Transverse colon (tissue), 3 donors: ENCODE data around the gene LY86.

Experiments
- CTCF ChIP-seq, 5 experiments: fragments of 200-600 bp in 3 of 5; fragments of 450-650 bp in 2 of 5; sonication (generic) in 3 of 5; IDR thresholded peaks; 1 replicate in 2 of 5; 2 replicates in 3 of 5; pipeline ENCODE4 v1.5.1; 2016 to 2017; ENCODE audit warnings: antibody characterized with exemption in 5 of 5, inconsistent platforms in 3 of 5, mild to moderate bottlenecking in 2 of 5, moderate library complexity in 1 of 5
- EP300 ChIP-seq: sonication (generic); formaldehyde crosslinking; IDR thresholded peaks from one replicate; pipeline ENCODE4 v1.6.1; 2017; ENCODE audit warnings: antibody characterized with exemption, low read depth
- POLR2A ChIP-seq: fragments of 450-650 bp; IDR thresholded peaks from one replicate; pipeline ENCODE4 v1.6.1; 2016; ENCODE audit warnings: antibody characterized with exemption, mild to moderate bottlenecking, moderate library complexity

DNA sequence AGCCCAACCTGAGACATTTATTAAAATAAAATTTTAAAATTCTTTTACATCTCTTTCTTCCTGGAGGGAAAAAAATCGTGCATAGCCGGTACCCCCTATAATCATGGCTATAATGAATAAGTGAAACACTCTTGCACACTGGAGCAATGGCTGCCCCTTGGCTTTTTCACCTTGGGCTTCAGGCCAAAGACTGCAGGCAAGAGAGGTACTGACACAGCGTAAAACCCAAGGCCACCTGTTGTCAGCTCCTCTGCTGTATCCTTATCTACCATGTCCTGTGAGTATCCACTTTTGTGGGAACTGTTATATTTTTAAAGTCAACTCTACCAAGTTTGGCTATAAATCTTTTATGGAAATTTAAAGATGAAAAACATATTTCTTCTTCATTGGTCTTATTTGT is 23.0 kb upstream of the LY86 start:
- TF ChIP-seq CTCF (IDR thresholded peaks at IDR 0.05) = no peak
- no peak for TF ChIP-seq EP300
- TF ChIP-seq POLR2A = no peak
